ENCODE results near the gene LORICRIN. TPM values are rescaled to one million over a fixed set of nuclear protein-coding genes. Genes with fewer than 3 reads are reported as not detected.

LORICRIN gene
- total RNA-seq, 1 donor: not detected

DNA sequence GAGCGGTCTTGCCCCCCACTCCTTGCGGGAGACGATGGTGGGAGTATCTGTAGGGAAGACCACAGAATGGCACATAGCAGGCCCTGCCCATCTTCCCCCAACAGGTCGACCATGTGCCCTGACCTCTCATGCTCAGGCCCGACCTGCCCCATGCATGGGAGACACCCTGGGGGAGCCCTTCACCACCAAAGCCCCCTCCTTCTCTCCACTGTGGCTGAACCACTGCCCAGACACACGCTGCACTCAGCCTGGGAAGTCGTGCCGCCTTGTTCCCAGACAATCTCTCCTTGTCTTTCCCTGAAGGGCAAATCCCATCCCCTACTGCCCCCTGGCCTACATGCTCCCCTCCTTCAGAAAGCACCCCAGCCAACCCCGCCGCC is 47.7 kb downstream of the LORICRIN start:
- no peak overlapping the region for H3K4me3 ChIP-seq (ENCODE audit: low read depth, low read length)
- no peak for DNase-seq (ENCODE audit: low read depth)
- TF ChIP-seq, protein P1, sequence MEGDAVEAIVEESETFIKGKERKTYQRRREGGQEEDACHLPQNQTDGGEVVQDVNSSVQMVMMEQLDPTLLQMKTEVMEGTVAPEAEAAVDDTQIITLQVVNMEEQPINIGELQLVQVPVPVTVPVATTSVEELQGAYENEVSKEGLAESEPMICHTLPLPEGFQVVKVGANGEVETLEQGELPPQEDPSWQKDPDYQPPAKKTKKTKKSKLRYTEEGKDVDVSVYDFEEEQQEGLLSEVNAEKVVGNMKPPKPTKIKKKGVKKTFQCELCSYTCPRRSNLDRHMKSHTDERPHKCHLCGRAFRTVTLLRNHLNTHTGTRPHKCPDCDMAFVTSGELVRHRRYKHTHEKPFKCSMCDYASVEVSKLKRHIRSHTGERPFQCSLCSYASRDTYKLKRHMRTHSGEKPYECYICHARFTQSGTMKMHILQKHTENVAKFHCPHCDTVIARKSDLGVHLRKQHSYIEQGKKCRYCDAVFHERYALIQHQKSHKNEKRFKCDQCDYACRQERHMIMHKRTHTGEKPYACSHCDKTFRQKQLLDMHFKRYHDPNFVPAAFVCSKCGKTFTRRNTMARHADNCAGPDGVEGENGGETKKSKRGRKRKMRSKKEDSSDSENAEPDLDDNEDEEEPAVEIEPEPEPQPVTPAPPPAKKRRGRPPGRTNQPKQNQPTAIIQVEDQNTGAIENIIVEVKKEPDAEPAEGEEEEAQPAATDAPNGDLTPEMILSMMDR (IDR thresholded peaks at IDR 0.05; ENCODE audit: insufficient read depth, low read depth, low read length): no peak

DNA sequence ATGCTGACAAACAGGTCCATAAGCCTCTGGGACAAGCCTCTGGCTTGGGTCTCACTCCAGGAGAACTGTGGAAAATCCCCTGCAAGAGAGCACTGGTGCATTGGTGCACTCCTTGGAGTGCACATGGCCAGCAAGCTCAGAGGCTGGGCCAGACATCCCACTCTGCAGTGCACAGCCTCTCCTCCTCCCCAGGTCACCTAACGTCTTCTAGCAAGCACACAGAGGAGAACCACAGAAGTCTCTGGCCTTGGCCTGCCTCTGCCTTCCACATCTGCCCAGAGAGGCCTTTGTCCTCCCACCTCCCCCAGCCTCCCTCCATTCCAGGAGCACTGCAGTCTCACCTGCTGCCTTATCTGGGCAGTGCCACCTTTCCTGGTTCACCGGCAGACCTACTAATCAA is 49.1 kb downstream of the LORICRIN start:
- no peak for DNase-seq (ENCODE audit: low read depth)
- H3K4me3 ChIP-seq (ENCODE audit: low read depth, low read length): no peak overlapping the region
- TF ChIP-seq, protein P1 (IDR thresholded peaks at IDR 0.05; ENCODE audit: insufficient read depth, low read depth, low read length): no peak

DNA sequence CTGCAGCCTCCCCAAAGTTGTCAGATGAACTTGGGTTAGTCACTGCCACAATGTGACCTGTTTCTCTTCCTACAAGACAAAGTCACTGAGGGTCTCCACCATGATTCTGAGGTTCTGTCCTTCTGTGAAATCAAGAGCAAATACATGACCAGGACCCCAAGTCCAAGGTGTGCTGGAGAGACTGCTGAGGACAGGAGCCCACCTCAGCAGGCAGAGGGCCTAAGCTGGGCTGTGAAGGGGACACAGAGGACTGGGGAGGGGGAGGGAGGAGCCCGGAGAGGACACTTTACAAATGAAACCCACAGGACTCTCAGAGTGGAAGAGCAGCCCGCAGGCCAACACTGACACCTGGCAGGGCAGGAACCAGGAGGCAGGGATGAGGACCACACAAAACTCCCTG is 50.0 kb downstream of the LORICRIN start:
- H3K4me3 ChIP-seq (ENCODE audit: low read depth, low read length): no peak overlapping the region
- DNase-seq (ENCODE audit: low read depth): no peak
- TF ChIP-seq, protein P1 (IDR thresholded peaks at IDR 0.05; ENCODE audit: insufficient read depth, low read depth, low read length): no peak

DNA sequence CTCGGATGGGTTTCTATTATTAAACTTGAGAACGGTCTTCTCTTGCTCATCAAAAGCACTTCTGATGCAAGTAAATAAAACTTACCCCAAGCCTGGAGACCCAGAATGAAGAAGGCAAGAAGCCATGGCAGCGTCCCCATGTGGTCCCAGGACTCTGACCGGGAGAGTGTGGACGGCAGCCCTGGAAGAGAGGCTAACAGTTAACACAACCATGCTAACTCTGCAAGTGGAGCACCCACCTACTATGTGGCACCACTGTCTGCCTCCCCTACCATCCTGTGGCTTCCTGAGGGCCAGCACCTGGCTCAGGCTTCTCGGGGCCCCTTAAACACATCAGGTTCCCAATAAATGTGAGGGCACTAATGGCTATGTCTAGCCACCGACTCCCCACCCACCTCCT is 51.0 kb downstream of the LORICRIN start:
- no peak for DNase-seq (ENCODE audit: low read depth)
- TF ChIP-seq, protein P1 (IDR thresholded peaks at IDR 0.05; ENCODE audit: insufficient read depth, low read depth, low read length): no peak
- no peak overlapping the region for H3K4me3 ChIP-seq (ENCODE audit: low read depth, low read length)

Other genes with a start within 250 kb of the LORICRIN start
- not detected in 2 replicates for gene SPRR1B, start 228.5 kb upstream of the LORICRIN start, total RNA-seq
- gene SPRR2D, start 218.6 kb upstream of the LORICRIN start, total RNA-seq: not detected in 2 replicates
- not detected in 2 replicates for gene SPRR2A, start 202.2 kb upstream of the LORICRIN start, total RNA-seq
- gene SPRR2B, start 188.1 kb upstream of the LORICRIN start, total RNA-seq: not detected in 2 replicates
- not detected in 2 replicates for gene SPRR2E, start 165.2 kb upstream of the LORICRIN start, total RNA-seq
- not detected in 2 replicates for gene SPRR2F, start 146.2 kb upstream of the LORICRIN start, total RNA-seq
- gene SPRR2G, start 108.8 kb upstream of the LORICRIN start, total RNA-seq: not detected in 2 replicates
- not detected in 2 replicates for gene LELP1, start 56.3 kb upstream of the LORICRIN start, total RNA-seq
- gene PRR9, start 42.1 kb upstream of the LORICRIN start, total RNA-seq: under 0.01 TPM in 1 of 2 replicates, not detected in the other
- gene PGLYRP3, start 53.3 kb downstream of the LORICRIN start, total RNA-seq: not detected in 2 replicates
- gene PGLYRP4, start 89.2 kb downstream of the LORICRIN start, total RNA-seq: not detected in 2 replicates
- not detected in 2 replicates for gene S100A9, start 98.2 kb downstream of the LORICRIN start, total RNA-seq
- not detected in 2 replicates for gene S100A12, start 115.9 kb downstream of the LORICRIN start, total RNA-seq
- gene S100A8, start 131.4 kb downstream of the LORICRIN start, total RNA-seq: not detected in 2 replicates
- not detected in 2 replicates for gene S100A7A, start 156.8 kb downstream of the LORICRIN start, total RNA-seq
- not detected in 2 replicates for gene S100A7, start 201.0 kb downstream of the LORICRIN start, total RNA-seq